Ectodermal cell (in vitro differentiated cells): Measurements from ENCODE around the gene FAM20C.

Source experiments
- H3K27ac ChIP-seq: 2 replicates; pipeline ENCODE4 v1.7.0; 2013; ENCODE audit warnings: mild to moderate bottlenecking, low read depth, low read length; ENCODE audit not compliant: insufficient read depth, poor library complexity, severe bottlenecking
- H3K27me3 ChIP-seq: 2 replicates; pipeline ENCODE4 v1.7.0; 2013; ENCODE audit warnings: mild to moderate bottlenecking, low read length; ENCODE audit not compliant: insufficient read depth, control insufficient read depth, poor library complexity, severe bottlenecking
- H3K36me3 ChIP-seq: one replicate; pipeline ENCODE4 v1.7.0; 2013; ENCODE audit warnings: low read length; ENCODE audit not compliant: control insufficient read depth, insufficient read depth
- H3K4me1 ChIP-seq: one replicate; pipeline ENCODE4 v1.7.0; 2013; ENCODE audit warnings: low read length; ENCODE audit not compliant: control insufficient read depth, insufficient read depth
- H3K4me3 ChIP-seq: 2 replicates; pipeline ENCODE4 v1.7.0; 2013; ENCODE audit warnings: low read depth, low read length, control low read depth; ENCODE audit not compliant: insufficient read depth
- H3K9me3 ChIP-seq: 2 replicates; pipeline ENCODE4 v1.7.0; 2013; ENCODE audit warnings: mild to moderate bottlenecking, low read length, moderate library complexity; ENCODE audit not compliant: control insufficient read depth
- whole genome bisulfite sequencing, 2 experiments: methylation state at CpG; one replicate each; pipeline ENCODE4 v1.1.7; 2013; ENCODE audit warnings: missing lambda C conversion rate in 2 of 2; 5-methylcytosine and 5-hydroxymethylcytosine counted together

Gene FAM20C

GRCh38 chr7:159370-160270 is 32.8 kb upstream of the FAM20C start:
- 94 to 95% methylated on average over 50 of the region's 50 CpGs for WGBS, 2 experiments

GRCh38 chr7:160958-161725 is 31.2 kb upstream of the FAM20C start:
- H3K4me1 ChIP-seq = peaks cover 8% of the 10 kb centered on the region
- 89 to 93% methylated on average over 27 of the region's 27 CpGs for WGBS, 2 experiments
- no peaks in the 10 kb centered on the region for H3K36me3 ChIP-seq
- no peak overlapping the region for H3K4me3 ChIP-seq
- H3K27ac ChIP-seq = no peak overlapping the region
- H3K9me3 ChIP-seq = no peaks in the 10 kb centered on the region
- H3K27me3 ChIP-seq = no peaks in the 10 kb centered on the region

More at GRCh38 chr7:159370-160270, 32.8 kb upstream of the FAM20C start:
- Histone ChIP-seq H3K4me3 (no peak overlapping the region), H3K9me3 (no peaks in the 10 kb centered on the region), H3K36me3 (no peaks in the 10 kb centered on the region), H3K4me1 (peaks cover 14% of the 10 kb centered on the region), H3K27me3 (no peaks in the 10 kb centered on the region), H3K27ac (no peak overlapping the region)

- 89 to 90% methylated on average over 21 of the region's 21 CpGs for WGBS, 2 experiments
- H3K9me3 ChIP-seq = no peaks in the 10 kb centered on the region
- H3K4me3 ChIP-seq = no peak overlapping the region
- H3K27me3 ChIP-seq = no peaks in the 10 kb centered on the region
- H3K36me3 ChIP-seq = no peaks in the 10 kb centered on the region
- no peak overlapping the region for H3K27ac ChIP-seq
- no peaks in the 10 kb centered on the region for H3K4me1 ChIP-seq
Observed at GRCh38 chr7:162632-163297, 29.6 kb upstream of the FAM20C start.

- H3K4me3 ChIP-seq = no peak overlapping the region
Observed at GRCh38 chr7:163298-163695, 29.1 kb upstream of the FAM20C start.

GRCh38 chr7:163971-164881 is 28.1 kb upstream of the FAM20C start:
- H3K27me3 ChIP-seq = no peaks in the 10 kb centered on the region
- no peaks in the 10 kb centered on the region for H3K4me1 ChIP-seq
- 93% methylated on average over 34 of the region's 34 CpGs for WGBS, 2 experiments
- no peaks in the 10 kb centered on the region for H3K36me3 ChIP-seq
- H3K4me3 ChIP-seq = no peak overlapping the region
- no peak overlapping the region for H3K27ac ChIP-seq
- H3K9me3 ChIP-seq = no peaks in the 10 kb centered on the region

More at GRCh38 chr7:163298-163695, 29.1 kb upstream of the FAM20C start:
- no peaks in the 10 kb centered on the region for H3K9me3 ChIP-seq
- no peaks in the 10 kb centered on the region for H3K27me3 ChIP-seq
- WGBS, 2 experiments = 93% methylated on average over 12 of the region's 12 CpGs
- no peak overlapping the region for H3K27ac ChIP-seq
- no peaks in the 10 kb centered on the region for H3K4me1 ChIP-seq
- H3K36me3 ChIP-seq = no peaks in the 10 kb centered on the region

- no peak overlapping the region for H3K27ac ChIP-seq
- no peaks in the 10 kb centered on the region for H3K4me1 ChIP-seq
- no peaks in the 10 kb centered on the region for H3K9me3 ChIP-seq
- WGBS, 2 experiments = 92 to 93% methylated on average over 11 to 13 of the region's 13 CpGs
- H3K36me3 ChIP-seq = no peaks in the 10 kb centered on the region
- H3K4me3 ChIP-seq = no peak overlapping the region
- H3K27me3 ChIP-seq = no peaks in the 10 kb centered on the region
Observed at GRCh38 chr7:164882-165660, 27.3 kb upstream of the FAM20C start.

- Histone ChIP-seq H3K4me3 (no peak overlapping the region), H3K27me3 (no peaks in the 10 kb centered on the region), H3K27ac (no peak overlapping the region), H3K4me1 (no peaks in the 10 kb centered on the region), H3K36me3 (no peaks in the 10 kb centered on the region), H3K9me3 (no peaks in the 10 kb centered on the region)
- WGBS, 2 experiments = 84 to 86% methylated on average over 10 of the region's 10 CpGs
Observed at GRCh38 chr7:165661-166337, 26.6 kb upstream of the FAM20C start.

GRCh38 chr7:166338-167060 is 25.9 kb upstream of the FAM20C start:
- no peak overlapping the region for H3K27ac ChIP-seq

More at GRCh38 chr7:166338-167060, 25.9 kb upstream of the FAM20C start:
- no peaks in the 10 kb centered on the region for H3K9me3 ChIP-seq
- H3K4me3 ChIP-seq = no peak overlapping the region
- no peaks in the 10 kb centered on the region for H3K27me3 ChIP-seq
- no peaks in the 10 kb centered on the region for H3K4me1 ChIP-seq
- H3K36me3 ChIP-seq = no peaks in the 10 kb centered on the region
- 82 to 83% methylated on average over 18 of the region's 18 CpGs for WGBS, 2 experiments
